ENCODE results near the gene PDE1A. TPM values are rescaled to one million over a fixed set of nuclear protein-coding genes. Genes with fewer than 3 reads are reported as not detected.

The PDE1A gene
- total RNA-seq, 2 experiments from 2014 or later, result not detected

GRCh38 chr2:182181381-182181780 lies 245.5 kb downstream of the PDE1A start:
- CTCF ChIA-PET, result no interaction called here
- no peaks in the 10 kb centered on the region for H3K36me3 Mint-ChIP-seq (ENCODE audit: low read depth)
- Histone ChIP-seq H3K4me3 (ENCODE audit: low read length) (no peak overlapping the region), H3K27ac (ENCODE audit: low read depth in 1 of 2, low read length in 2 of 2) (no peak overlapping the region), H3K36me3 (ENCODE audit: insufficient read depth, low read length) (no peaks in the 10 kb centered on the region), H3K9me3 (ENCODE audit: control insufficient read depth in 1 of 2, insufficient read depth in 1 of 2, low read length in 2 of 2) (peaks cover 0 to 5% of the 10 kb centered on the region in 2 experiments), H3K4me1 (ENCODE audit: insufficient read depth, low read length) (no peaks in the 10 kb centered on the region), H3K27me3 (ENCODE audit: control insufficient read depth in 1 of 2, insufficient read depth in 2 of 2, low read length in 2 of 2) (peaks cover 0 to 4% of the 10 kb centered on the region in 2 experiments)
- intact Hi-C loops (cut with DNase I, micrococcal nuclease), result no loop called here
- no peak overlapping the region for H3K27ac Mint-ChIP-seq
- peaks cover 19% of the 10 kb centered on the region for H3K27me3 Mint-ChIP-seq
- no peaks in the 10 kb centered on the region for H3K4me1 Mint-ChIP-seq (ENCODE audit: low read depth)
- no peak overlapping the region for H3K4me3 Mint-ChIP-seq
- H3K9me3 Mint-ChIP-seq, result no peaks in the 10 kb centered on the region
- POLR2A ChIA-PET, result no interaction called here
- ATAC-seq (ENCODE audit: poor library complexity) (no peak), DNase-seq (no peak)
- TF ChIP-seq, protein P1, sequence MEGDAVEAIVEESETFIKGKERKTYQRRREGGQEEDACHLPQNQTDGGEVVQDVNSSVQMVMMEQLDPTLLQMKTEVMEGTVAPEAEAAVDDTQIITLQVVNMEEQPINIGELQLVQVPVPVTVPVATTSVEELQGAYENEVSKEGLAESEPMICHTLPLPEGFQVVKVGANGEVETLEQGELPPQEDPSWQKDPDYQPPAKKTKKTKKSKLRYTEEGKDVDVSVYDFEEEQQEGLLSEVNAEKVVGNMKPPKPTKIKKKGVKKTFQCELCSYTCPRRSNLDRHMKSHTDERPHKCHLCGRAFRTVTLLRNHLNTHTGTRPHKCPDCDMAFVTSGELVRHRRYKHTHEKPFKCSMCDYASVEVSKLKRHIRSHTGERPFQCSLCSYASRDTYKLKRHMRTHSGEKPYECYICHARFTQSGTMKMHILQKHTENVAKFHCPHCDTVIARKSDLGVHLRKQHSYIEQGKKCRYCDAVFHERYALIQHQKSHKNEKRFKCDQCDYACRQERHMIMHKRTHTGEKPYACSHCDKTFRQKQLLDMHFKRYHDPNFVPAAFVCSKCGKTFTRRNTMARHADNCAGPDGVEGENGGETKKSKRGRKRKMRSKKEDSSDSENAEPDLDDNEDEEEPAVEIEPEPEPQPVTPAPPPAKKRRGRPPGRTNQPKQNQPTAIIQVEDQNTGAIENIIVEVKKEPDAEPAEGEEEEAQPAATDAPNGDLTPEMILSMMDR (IDR thresholded peaks at IDR 0.05), result no peak

GRCh38 chr2:182179176-182179575 lies 247.7 kb downstream of the PDE1A start:
- Mint-ChIP-seq H3K4me3 (no peak overlapping the region), H3K4me1 (ENCODE audit: low read depth) (no peaks in the 10 kb centered on the region), H3K27me3 (peaks cover 19% of the 10 kb centered on the region), H3K27ac (no peak overlapping the region), H3K36me3 (ENCODE audit: low read depth) (no peaks in the 10 kb centered on the region), H3K9me3 (no peaks in the 10 kb centered on the region)
- TF ChIP-seq, protein P1 (IDR thresholded peaks at IDR 0.05), result no peak
- no peaks in the 10 kb centered on the region for H3K4me1 ChIP-seq (ENCODE audit: insufficient read depth, low read length)
- intact Hi-C loops (cut with DNase I, micrococcal nuclease), result no loop called here
- peaks cover 0 to 5% of the 10 kb centered on the region in 2 experiments for H3K9me3 ChIP-seq (ENCODE audit: control insufficient read depth in 1 of 2, insufficient read depth in 1 of 2, low read length in 2 of 2)
- no peak for DNase-seq
- POLR2A ChIA-PET, result no interaction called here
- H3K27me3 ChIP-seq (ENCODE audit: control insufficient read depth in 1 of 2, insufficient read depth in 2 of 2, low read length in 2 of 2), result peaks cover 0 to 4% of the 10 kb centered on the region in 2 experiments
- no peak for ATAC-seq (ENCODE audit: poor library complexity)
- H3K27ac ChIP-seq (ENCODE audit: low read depth in 1 of 2, low read length in 2 of 2), result no peak overlapping the region
- H3K36me3 ChIP-seq (ENCODE audit: insufficient read depth, low read length), result no peaks in the 10 kb centered on the region
- no peak overlapping the region for H3K4me3 ChIP-seq (ENCODE audit: low read length)
- CTCF ChIA-PET, result no interaction called here

DNA sequence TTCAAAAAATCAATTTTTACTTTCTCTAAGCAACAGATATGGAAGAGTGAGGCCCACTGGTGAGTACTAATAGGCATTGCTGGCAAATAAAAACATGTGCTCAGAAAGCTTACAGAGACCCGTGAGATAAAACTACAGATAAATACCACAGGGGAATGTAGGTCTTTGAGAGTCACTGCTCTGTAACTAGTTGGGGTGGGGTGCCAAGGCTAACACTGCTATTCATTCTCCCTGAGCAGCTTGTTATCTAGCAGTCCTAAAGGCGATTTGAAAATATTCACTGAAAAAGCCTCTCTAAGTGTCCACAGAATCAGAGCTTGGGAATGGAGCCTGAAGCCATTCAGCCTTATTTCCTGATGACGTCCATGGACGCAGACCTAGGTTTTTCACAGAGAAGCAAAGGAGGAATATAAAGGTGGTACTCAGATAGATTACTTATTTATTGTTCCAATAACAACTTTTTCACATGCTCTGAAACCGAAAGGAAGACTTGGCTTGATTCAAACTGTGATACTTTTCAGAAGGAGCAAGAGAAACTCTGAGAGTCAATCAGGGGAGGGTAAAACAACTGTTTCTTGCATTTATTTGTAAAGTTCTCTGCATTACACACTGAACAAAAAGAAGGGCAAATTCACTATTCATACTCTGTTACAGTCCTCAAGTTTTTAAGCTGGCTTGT lies 252.8 kb downstream of the PDE1A start:
- no peaks in the 10 kb centered on the region for H3K9me3 Mint-ChIP-seq
- H3K4me3 Mint-ChIP-seq, result no peak overlapping the region
- no peaks in the 10 kb centered on the region for H3K27me3 ChIP-seq (ENCODE audit: control insufficient read depth in 1 of 2, insufficient read depth in 2 of 2, low read length in 2 of 2)
- no peak for ATAC-seq (ENCODE audit: poor library complexity)
- H3K36me3 ChIP-seq (ENCODE audit: insufficient read depth, low read length), result no peaks in the 10 kb centered on the region
- no peak overlapping the region for H3K4me3 ChIP-seq (ENCODE audit: low read length)
- H3K27ac Mint-ChIP-seq, result no peak overlapping the region
- H3K27ac ChIP-seq (ENCODE audit: low read depth in 1 of 2, low read length in 2 of 2), result no peak overlapping the region
- no peak for DNase-seq
- intact Hi-C loops (cut with DNase I, micrococcal nuclease), result no loop called here
- H3K4me1 Mint-ChIP-seq (ENCODE audit: low read depth), result no peaks in the 10 kb centered on the region
- H3K36me3 Mint-ChIP-seq (ENCODE audit: low read depth), result no peaks in the 10 kb centered on the region
- no peaks in the 10 kb centered on the region for H3K9me3 ChIP-seq (ENCODE audit: control insufficient read depth in 1 of 2, insufficient read depth in 1 of 2, low read length in 2 of 2)
- ChIA-PET CTCF (no interaction called here), POLR2A (no interaction called here)
- no peaks in the 10 kb centered on the region for H3K4me1 ChIP-seq (ENCODE audit: insufficient read depth, low read length)
- H3K27me3 Mint-ChIP-seq, result no peaks in the 10 kb centered on the region
- TF ChIP-seq, protein P1 (IDR thresholded peaks at IDR 0.05), result no peak
